ENCODE data around the gene TRIO. TPM values are rescaled to one million over a fixed set of nuclear protein-coding genes. Genes with fewer than 3 reads are reported as not detected.

The TRIO gene
- total RNA-seq, 5 donors from 2014 or later (not counting 1 experiment from before 2014, with no cell fraction given), result 6.2 to 31.1 (median 11.8) TPM

GRCh38 chr5:14407051-14407450 is 263.9 kb downstream of the TRIO start:
- no peak for DNase-seq
- H3K27ac ChIP-seq (ENCODE audit: low read length), result no peak overlapping the region
- no peaks in the 10 kb centered on the region for H3K27me3 ChIP-seq (replicated peaks in 1 of 2; ENCODE audit: control insufficient read depth in 2 of 2, extremely low read depth in 1 of 2, insufficient read depth in 2 of 2, low read length in 1 of 2)
- H3K4me3 ChIP-seq (ENCODE audit: control insufficient read depth in 1 of 2, extremely low read depth in 1 of 2, low read length in 1 of 2), result no peak overlapping the region
- Mint-ChIP-seq H3K4me1 (peaks cover 4 to 6% (median 5%) of the 10 kb centered on the region in 3 donors), H3K27me3 (no peaks in the 10 kb centered on the region), H3K9me3 (peaks cover 0 to 4% (median 0%) of the 10 kb centered on the region in 3 donors), H3K36me3 (no peaks in the 10 kb centered on the region), H3K4me3 (no peak overlapping the region), H3K27ac (no peak overlapping the region)
- no peaks in the 10 kb centered on the region for H3K9me3 ChIP-seq
- ATAC-seq (replicated peaks in 1 of 4), result no peak
- CTCF ChIA-PET, result no interaction called here
- POLR2A ChIA-PET, result no interaction called here
- no peaks in the 10 kb centered on the region for H3K4me1 ChIP-seq (ENCODE audit: control insufficient read depth in 1 of 2, extremely low read depth in 1 of 2, insufficient read depth in 2 of 2, low read length in 2 of 2)
- 77% methylated on average over 4 of the region's 5 CpGs for WGBS (ENCODE audit: insufficient coverage)
- H3K36me3 ChIP-seq (ENCODE audit: control insufficient read depth in 2 of 2, extremely low read depth in 1 of 2, insufficient read depth in 1 of 2, low read length in 1 of 2), result no peaks in the 10 kb centered on the region

DNA sequence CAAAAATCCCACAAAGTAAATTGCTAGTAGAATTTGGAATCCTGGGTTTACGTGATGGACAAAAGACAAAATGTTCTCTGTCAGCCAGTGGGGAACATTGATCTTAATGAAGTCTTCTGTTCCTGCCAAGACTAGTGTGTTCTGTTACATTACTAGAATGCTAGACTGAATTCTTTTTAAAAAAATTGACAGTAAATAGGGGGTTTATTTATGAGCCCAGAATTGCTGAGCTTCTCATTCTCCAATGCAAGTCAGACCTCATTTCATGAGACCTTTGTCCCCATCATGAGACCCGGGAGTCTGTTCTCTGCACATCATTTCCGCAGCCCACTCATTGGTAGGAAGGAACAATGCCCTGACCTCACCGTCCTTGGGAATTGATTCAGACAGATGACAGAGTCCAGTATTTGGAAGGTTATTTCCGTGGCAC is 264.6 kb downstream of the TRIO start:
- Mint-ChIP-seq H3K4me1 (peaks cover 9 to 10% (median 9%) of the 10 kb centered on the region in 3 donors), H3K27me3 (no peaks in the 10 kb centered on the region), H3K27ac (no peak overlapping the region), H3K36me3 (no peaks in the 10 kb centered on the region), H3K4me3 (no peak overlapping the region), H3K9me3 (peaks cover 0 to under 1% (median 0%) of the 10 kb centered on the region in 3 donors)
- no peak overlapping the region for H3K4me3 ChIP-seq (ENCODE audit: control insufficient read depth in 1 of 2, extremely low read depth in 1 of 2, low read length in 1 of 2)
- ATAC-seq (replicated peaks in 1 of 4), result no peak
- CTCF ChIA-PET, result interaction anchor here in 1 of 2 donors (1.6 kb wide), 1 partner anchor 241 kb away, joined by 5 read pairs; no protein-coding TSS in a partner anchor
- WGBS (ENCODE audit: insufficient coverage), result 100% methylated on average over 2 of the region's 5 CpGs
- no peaks in the 10 kb centered on the region for H3K9me3 ChIP-seq
- H3K27me3 ChIP-seq (replicated peaks in 1 of 2; ENCODE audit: control insufficient read depth in 2 of 2, extremely low read depth in 1 of 2, insufficient read depth in 2 of 2, low read length in 1 of 2), result no peaks in the 10 kb centered on the region
- H3K27ac ChIP-seq (ENCODE audit: low read length), result no peak overlapping the region
- no peaks in the 10 kb centered on the region for H3K36me3 ChIP-seq (ENCODE audit: control insufficient read depth in 2 of 2, extremely low read depth in 1 of 2, insufficient read depth in 1 of 2, low read length in 1 of 2)
- POLR2A ChIA-PET, result no interaction called here
- peaks cover 5 to 6% of the 10 kb centered on the region in 2 experiments for H3K4me1 ChIP-seq (ENCODE audit: control insufficient read depth in 1 of 2, extremely low read depth in 1 of 2, insufficient read depth in 2 of 2, low read length in 2 of 2)
- DNase-seq, result no peak

- no peak overlapping the region for H3K27ac Mint-ChIP-seq
- H3K4me3 ChIP-seq (ENCODE audit: control insufficient read depth in 1 of 2, extremely low read depth in 1 of 2, low read length in 1 of 2), result no peak overlapping the region
- CTCF ChIA-PET, result interaction anchor here (0.6 to 1.6 kb wide), 2 partner anchors 239 to 299 kb away, joined by 4 to 5 read pairs; no protein-coding TSS in a partner anchor
- H3K4me1 Mint-ChIP-seq, result peaks cover 20 to 23% (median 21%) of the 10 kb centered on the region in 3 donors
- H3K27me3 ChIP-seq (replicated peaks in 1 of 2; ENCODE audit: control insufficient read depth in 2 of 2, extremely low read depth in 1 of 2, insufficient read depth in 2 of 2, low read length in 1 of 2), result no peaks in the 10 kb centered on the region
- no peaks in the 10 kb centered on the region for H3K27me3 Mint-ChIP-seq
- H3K9me3 Mint-ChIP-seq, result no peaks in the 10 kb centered on the region
- DNase-seq (no peak), ATAC-seq (replicated peaks in 1 of 4) (no peak)
- WGBS (ENCODE audit: insufficient coverage), result 93% methylated on average over 4 of the region's 14 CpGs
- H3K4me3 Mint-ChIP-seq, result no peak overlapping the region
- POLR2A ChIA-PET, result no interaction called here
- peaks cover 15 to 17% of the 10 kb centered on the region in 2 experiments for H3K4me1 ChIP-seq (ENCODE audit: control insufficient read depth in 1 of 2, extremely low read depth in 1 of 2, insufficient read depth in 2 of 2, low read length in 2 of 2)
- no peaks in the 10 kb centered on the region for H3K36me3 ChIP-seq (ENCODE audit: control insufficient read depth in 2 of 2, extremely low read depth in 1 of 2, insufficient read depth in 1 of 2, low read length in 1 of 2)
- no peaks in the 10 kb centered on the region for H3K36me3 Mint-ChIP-seq
- H3K27ac ChIP-seq (ENCODE audit: low read length), result no peak overlapping the region
- no peaks in the 10 kb centered on the region for H3K9me3 ChIP-seq
These were observed 265.9 kb downstream of the TRIO start for GRCh38 chr5:14408969-14409586.

- Mint-ChIP-seq H3K27ac (no peak overlapping the region), H3K4me1 (peaks cover 30% of the 10 kb centered on the region in 3 donors), H3K36me3 (no peaks in the 10 kb centered on the region), H3K27me3 (no peaks in the 10 kb centered on the region), H3K4me3 (no peak overlapping the region), H3K9me3 (no peaks in the 10 kb centered on the region)
- peaks cover 24 to 25% of the 10 kb centered on the region in 2 experiments for H3K4me1 ChIP-seq (ENCODE audit: control insufficient read depth in 1 of 2, extremely low read depth in 1 of 2, insufficient read depth in 2 of 2, low read length in 2 of 2)
- ChIA-PET CTCF (no interaction called here), POLR2A (no interaction called here)
- ATAC-seq (replicated peaks in 1 of 4) (no peak), DNase-seq (no peak)
- no peaks in the 10 kb centered on the region for H3K9me3 ChIP-seq
- 92% methylated on average over 7 of the region's 12 CpGs for WGBS (ENCODE audit: insufficient coverage)
- H3K4me3 ChIP-seq (ENCODE audit: control insufficient read depth in 1 of 2, extremely low read depth in 1 of 2, low read length in 1 of 2), result no peak overlapping the region
- H3K36me3 ChIP-seq (ENCODE audit: control insufficient read depth in 2 of 2, extremely low read depth in 1 of 2, insufficient read depth in 1 of 2, low read length in 1 of 2), result no peaks in the 10 kb centered on the region
- no peak overlapping the region for H3K27ac ChIP-seq (ENCODE audit: low read length)
- H3K27me3 ChIP-seq (replicated peaks in 1 of 2; ENCODE audit: control insufficient read depth in 2 of 2, extremely low read depth in 1 of 2, insufficient read depth in 2 of 2, low read length in 1 of 2), result no peaks in the 10 kb centered on the region
These were observed 266.9 kb downstream of the TRIO start for GRCh38 chr5:14410068-14410393.

DNA sequence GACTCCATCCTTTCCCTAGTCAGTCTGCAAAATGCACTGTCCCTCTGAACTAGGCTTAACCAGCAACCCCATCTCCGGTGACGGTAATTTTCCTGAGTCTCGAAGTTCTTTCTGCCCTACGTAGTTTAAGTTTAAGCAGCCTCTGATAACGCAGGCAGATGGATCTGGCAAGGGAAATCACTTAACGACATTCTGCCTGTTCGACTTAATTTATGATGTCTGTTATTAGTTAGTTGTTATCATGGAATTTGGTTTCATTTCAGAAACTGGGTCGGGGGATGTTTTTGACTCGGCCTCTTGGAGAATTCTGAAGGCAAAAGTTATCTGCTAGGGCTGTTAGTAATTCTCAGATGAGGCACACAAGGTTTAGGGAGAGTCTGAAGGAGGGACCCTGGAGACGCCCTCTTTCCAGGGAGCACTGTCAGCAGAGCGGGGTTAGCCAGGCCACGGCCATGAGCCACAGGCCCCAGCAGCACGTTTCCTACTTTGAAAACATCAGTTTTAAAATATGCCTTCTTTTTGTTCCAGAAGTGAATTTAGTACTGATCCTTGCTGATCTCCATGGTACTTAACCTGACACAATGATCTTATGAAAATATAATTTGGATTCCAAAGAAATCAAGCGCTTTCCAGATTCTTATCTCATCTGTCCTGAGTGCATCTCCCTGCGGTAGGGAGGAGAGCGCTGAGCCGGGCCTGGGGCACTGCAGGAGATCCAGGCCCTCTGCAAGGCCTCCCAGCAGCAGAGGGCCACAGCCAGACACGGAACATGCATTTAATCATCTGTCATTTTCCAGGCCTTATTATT is 267.5 kb downstream of the TRIO start:
- WGBS (ENCODE audit: insufficient coverage), result 96% methylated on average over 11 of the region's 18 CpGs
- Mint-ChIP-seq H3K9me3 (no peaks in the 10 kb centered on the region), H3K36me3 (no peaks in the 10 kb centered on the region), H3K27me3 (no peaks in the 10 kb centered on the region), H3K4me1 (peaks cover 35 to 36% (median 35%) of the 10 kb centered on the region in 3 donors), H3K27ac (peak overlapping the region in 1 of 2 donors; percentile 25), H3K4me3 (no peak overlapping the region)
- H3K27me3 ChIP-seq (replicated peaks in 1 of 2; ENCODE audit: control insufficient read depth in 2 of 2, extremely low read depth in 1 of 2, insufficient read depth in 2 of 2, low read length in 1 of 2), result no peaks in the 10 kb centered on the region
- peaks cover 26 to 30% of the 10 kb centered on the region in 2 experiments for H3K4me1 ChIP-seq (ENCODE audit: control insufficient read depth in 1 of 2, extremely low read depth in 1 of 2, insufficient read depth in 2 of 2, low read length in 2 of 2)
- DNase-seq (no peak), ATAC-seq (replicated peaks in 1 of 4) (no peak)
- POLR2A ChIA-PET, result no interaction called here
- H3K4me3 ChIP-seq (ENCODE audit: control insufficient read depth in 1 of 2, extremely low read depth in 1 of 2, low read length in 1 of 2), result no peak overlapping the region
- H3K36me3 ChIP-seq (ENCODE audit: control insufficient read depth in 2 of 2, extremely low read depth in 1 of 2, insufficient read depth in 1 of 2, low read length in 1 of 2), result no peaks in the 10 kb centered on the region
- H3K9me3 ChIP-seq, result no peaks in the 10 kb centered on the region
- H3K27ac ChIP-seq (ENCODE audit: low read length), result no peak overlapping the region
- CTCF ChIA-PET, result no interaction called here

DNA sequence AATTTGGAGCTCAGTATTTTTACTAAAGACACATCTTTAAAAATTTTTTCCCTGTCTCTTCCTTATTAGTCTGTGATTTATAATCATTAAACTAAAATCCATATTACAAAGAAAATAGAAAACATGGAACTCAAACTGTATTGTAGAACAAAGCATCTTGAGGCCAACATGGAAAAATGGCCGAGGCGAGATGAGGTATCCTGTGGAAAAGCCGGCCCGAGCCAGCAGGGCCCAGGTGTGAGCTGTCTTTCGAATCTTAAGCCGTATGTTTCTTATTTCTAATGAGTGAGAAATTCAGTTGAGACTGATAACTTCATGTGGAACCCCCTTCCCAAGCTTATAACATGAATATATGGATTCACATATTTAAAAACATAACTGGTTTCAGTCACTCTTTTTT is 268.1 kb downstream of the TRIO start:
- H3K27ac Mint-ChIP-seq, result no peak overlapping the region
- CTCF ChIA-PET, result no interaction called here
- H3K36me3 ChIP-seq (ENCODE audit: control insufficient read depth in 2 of 2, extremely low read depth in 1 of 2, insufficient read depth in 1 of 2, low read length in 1 of 2), result no peaks in the 10 kb centered on the region

More for the DNA sequence above, 268.1 kb downstream of the TRIO start:
- Histone ChIP-seq H3K4me3 (ENCODE audit: control insufficient read depth in 1 of 2, extremely low read depth in 1 of 2, low read length in 1 of 2) (no peak overlapping the region), H3K27ac (ENCODE audit: low read length) (no peak overlapping the region), H3K9me3 (no peaks in the 10 kb centered on the region), H3K27me3 (replicated peaks in 1 of 2; ENCODE audit: control insufficient read depth in 2 of 2, extremely low read depth in 1 of 2, insufficient read depth in 2 of 2, low read length in 1 of 2) (no peaks in the 10 kb centered on the region), H3K4me1 (ENCODE audit: control insufficient read depth in 1 of 2, extremely low read depth in 1 of 2, insufficient read depth in 2 of 2, low read length in 2 of 2) (peaks cover 30 to 31% of the 10 kb centered on the region in 2 experiments)
- no peak overlapping the region for H3K4me3 Mint-ChIP-seq
- H3K4me1 Mint-ChIP-seq, result peaks cover 41 to 42% (median 41%) of the 10 kb centered on the region in 3 donors
- POLR2A ChIA-PET, result no interaction called here
- DNase-seq, result no peak
- no peaks in the 10 kb centered on the region for H3K27me3 Mint-ChIP-seq
- WGBS (ENCODE audit: insufficient coverage), result 100% methylated on average over 3 of the region's 6 CpGs
- no peaks in the 10 kb centered on the region for H3K9me3 Mint-ChIP-seq
- no peak for ATAC-seq (replicated peaks in 1 of 4)
- no peaks in the 10 kb centered on the region for H3K36me3 Mint-ChIP-seq

Measured in T-cell (primary cell).